GM20000 (cell line): Measurements from ENCODE around the gene ADGRA1.

Experiments used
- DNase-seq: peaks from one replicate; pipeline ENCODE4 v3.0.0; 2012; ENCODE audit warnings: low spot score
- TF ChIP-seq, protein P1 (sequence below): IDR thresholded peaks from 2 replicates; pipeline ENCODE4 v1.5.1; 2012; ENCODE audit warnings: mild to moderate bottlenecking, control low read depth; ENCODE audit errors: extremely low read depth, missing control alignments

ADGRA1 gene

DNA sequence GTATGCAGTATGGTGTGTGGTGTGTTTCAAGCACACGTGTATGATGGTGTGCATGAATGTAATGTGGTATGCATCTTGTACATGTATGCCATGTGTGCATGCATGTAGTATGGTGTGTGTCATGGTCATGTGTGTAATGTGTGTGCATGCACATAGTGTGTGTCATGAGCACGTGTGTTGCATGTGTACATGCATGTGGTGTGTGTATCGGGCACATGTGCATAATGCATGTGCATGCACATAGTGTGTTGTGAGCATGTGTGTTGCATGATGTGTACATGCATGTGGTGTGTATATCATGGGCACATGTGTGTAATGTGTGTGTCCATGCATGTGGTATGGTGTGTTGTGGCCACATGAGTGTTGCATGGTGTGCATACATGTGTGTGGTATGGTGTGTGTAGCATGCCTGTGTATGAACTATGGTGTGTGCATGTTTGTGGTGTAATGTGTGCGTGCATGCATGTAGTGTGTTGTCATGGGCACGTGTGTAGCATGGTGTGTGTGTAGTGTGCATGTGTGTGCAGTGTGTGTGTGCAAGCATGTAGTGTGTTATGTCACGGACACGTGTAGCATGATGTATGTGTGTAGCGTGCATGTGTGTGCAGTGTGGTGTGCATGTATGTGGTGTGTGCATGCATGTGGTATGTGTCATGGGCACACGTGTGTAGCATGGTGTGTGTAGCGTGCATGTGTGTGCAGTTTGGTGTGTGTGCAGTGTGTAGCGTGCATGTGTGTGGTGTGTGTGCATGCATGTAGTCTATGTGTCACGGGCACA, 89.8 kb downstream of the ADGRA1 start:
- DNase-seq: no peak
- TF ChIP-seq, protein P1, sequence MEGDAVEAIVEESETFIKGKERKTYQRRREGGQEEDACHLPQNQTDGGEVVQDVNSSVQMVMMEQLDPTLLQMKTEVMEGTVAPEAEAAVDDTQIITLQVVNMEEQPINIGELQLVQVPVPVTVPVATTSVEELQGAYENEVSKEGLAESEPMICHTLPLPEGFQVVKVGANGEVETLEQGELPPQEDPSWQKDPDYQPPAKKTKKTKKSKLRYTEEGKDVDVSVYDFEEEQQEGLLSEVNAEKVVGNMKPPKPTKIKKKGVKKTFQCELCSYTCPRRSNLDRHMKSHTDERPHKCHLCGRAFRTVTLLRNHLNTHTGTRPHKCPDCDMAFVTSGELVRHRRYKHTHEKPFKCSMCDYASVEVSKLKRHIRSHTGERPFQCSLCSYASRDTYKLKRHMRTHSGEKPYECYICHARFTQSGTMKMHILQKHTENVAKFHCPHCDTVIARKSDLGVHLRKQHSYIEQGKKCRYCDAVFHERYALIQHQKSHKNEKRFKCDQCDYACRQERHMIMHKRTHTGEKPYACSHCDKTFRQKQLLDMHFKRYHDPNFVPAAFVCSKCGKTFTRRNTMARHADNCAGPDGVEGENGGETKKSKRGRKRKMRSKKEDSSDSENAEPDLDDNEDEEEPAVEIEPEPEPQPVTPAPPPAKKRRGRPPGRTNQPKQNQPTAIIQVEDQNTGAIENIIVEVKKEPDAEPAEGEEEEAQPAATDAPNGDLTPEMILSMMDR: no peak

DNA sequence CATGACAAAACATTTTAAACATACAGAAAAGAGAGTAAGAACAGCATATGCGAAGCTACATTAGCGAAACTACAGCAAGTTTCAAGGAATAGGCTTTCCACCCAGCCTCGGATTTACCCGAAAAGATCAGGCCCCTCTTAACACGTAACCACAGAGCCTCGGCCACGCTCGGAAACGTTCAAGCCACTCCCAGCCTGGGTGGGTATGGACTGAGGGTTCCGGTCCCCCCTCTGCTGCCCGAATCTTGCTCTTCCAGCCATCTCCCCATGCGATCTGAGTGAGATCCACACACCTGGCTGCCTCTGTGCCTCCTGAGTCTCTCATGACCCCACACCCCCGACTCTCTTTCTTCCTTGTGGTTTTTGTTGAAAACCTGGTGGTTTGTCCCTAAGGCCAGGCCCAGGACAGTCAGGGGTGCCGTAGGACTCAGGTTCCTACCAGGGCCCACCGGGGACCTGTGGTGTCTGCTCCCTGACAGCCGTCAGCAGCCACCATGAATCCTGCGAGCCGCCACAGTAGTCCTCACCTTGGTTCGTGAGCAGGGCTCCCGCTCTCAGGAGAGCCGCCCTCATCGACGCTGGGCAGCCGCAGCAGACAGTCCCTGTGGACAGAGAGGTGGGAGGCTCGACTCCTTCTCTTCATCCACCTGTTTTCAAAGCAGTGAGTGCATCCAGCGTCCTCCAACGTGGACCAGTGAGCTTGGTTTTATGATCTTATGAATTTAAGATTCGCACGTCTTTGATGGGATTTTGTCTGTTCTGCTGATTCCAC, 90.8 kb downstream of the ADGRA1 start:
- TF ChIP-seq, protein P1: no peak

DNA sequence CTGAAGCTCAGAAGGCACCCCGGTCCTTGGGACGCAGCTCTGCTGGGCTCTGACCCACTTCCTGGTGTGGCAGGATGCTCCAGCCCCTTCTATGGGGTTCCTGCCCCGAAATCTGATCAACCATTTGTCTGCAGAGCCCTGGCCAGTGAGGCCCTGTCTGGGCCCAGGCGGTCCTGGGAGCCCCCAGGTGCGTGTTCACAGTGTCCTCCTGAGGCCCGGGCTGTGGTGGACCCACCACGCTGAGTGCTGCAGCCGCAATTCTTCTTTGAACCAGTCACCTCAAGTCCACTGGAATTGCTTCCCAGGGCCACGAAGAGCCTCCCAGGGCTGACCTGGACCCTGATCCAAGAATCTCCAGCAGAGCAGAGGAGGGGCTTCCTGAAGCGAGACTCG, 91.4 kb downstream of the ADGRA1 start:
- no peak for DNase-seq
- TF ChIP-seq, protein P1: no peak

More for the DNA sequence above, 90.8 kb downstream of the ADGRA1 start:
- no peak for DNase-seq

DNA sequence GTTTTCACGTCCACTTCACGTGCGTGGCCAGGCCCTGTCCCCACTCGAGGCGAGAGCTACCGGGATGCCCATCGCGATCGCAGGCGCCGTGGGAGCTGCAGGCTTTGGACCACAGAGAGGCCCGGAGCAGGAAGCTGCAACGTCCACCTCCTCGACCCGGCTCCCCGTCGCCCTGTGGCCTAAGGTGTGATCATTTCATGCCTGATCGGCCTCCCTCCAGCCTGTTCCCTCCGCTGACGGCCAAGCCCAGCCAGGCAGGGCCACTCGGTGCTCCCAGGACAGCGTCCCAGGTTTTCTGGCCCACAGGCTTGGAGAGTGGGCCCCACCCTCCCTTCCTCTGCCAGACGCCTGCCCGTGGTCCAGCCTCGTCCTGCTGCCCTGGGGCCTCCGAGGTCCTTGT, 91.9 kb downstream of the ADGRA1 start:
- TF ChIP-seq, protein P1: no peak
- DNase-seq: no peak

DNA sequence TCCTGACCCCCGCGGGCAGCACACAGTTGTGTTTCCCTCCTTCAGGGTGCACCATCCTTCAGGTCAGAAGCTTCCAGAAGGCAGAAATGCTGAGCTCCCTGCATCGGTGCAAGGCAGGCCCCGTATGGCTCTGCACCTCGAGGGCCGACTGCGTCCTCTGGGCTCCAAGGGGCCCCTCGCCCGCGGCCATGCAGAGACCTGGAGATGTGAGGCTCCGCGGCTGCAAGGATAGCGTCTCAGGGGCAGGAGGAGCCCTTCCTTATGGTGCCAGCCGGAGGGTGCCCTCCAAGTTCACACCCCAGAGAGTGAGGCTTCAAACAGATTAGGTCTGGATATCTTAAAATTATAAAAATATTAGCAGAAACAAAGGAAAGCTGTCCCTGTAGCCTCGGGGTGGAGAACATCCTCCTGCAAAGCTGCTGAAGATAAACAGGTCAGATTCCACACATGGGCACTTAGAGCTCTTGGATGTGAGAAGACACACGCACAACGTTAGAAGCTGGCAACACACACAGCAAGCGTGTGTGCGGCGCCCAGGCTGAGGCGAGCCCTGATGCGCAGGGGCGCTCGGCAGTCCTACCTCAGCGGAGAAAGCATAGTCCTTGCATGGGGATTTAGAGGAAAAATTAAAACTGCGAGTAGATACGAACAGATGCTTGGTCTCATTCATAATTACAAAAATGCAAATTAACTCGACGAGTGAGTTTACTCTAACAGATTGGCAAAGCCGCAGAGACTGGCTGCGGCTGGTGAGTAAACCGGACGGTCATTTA, 92.7 kb downstream of the ADGRA1 start:
- DNase-seq: no peak
- TF ChIP-seq, protein P1: no peak

DNA sequence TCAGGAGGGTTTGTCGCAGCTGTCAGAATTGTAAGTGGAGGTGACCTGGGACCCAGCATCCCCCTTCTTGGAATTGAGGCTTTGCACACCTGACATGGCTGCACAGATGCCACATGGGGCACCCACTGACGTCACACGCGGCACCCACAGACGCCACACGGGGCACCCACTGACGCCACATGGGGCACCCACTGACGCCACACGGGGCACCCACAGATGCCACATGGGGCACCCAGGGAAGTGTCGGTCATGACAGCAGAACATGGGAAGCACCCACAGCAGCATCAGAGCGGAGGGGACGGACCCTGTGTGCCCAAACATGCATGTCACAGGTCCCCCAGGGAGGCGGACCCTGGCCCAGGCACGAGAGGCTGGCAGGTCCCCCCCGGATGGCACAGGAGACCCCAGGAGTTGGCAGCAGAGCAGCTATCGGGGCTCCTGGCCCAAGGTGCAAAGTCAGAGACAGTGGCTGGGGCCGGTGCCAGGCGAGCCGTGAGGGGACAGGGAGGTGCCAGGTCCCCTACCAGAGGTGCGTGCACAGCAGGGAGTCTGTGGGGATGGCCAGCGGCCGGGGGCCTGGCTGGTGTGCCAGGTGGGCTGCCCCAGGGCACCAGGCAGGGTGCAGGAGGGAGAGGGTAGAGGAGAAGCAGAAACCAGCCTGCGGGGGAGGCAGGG, 93.4 kb downstream of the ADGRA1 start:
- no peak for DNase-seq
- TF ChIP-seq, protein P1: no peak
